PFSK-1 (cell line): ENCODE measurements around the gene CLIC6.

Experiments
- POLR2AphosphoS5 ChIP-seq: IDR thresholded peaks from 2 replicates; pipeline ENCODE4 v1.6.1; 2012; ENCODE audit warnings: low read depth, mild to moderate bottlenecking, control low read depth, low read length, moderate library complexity
- SIN3A ChIP-seq: IDR thresholded peaks from 2 replicates; pipeline ENCODE4 v1.6.1; 2012; ENCODE audit warnings: mild to moderate bottlenecking, low read length, moderate library complexity, borderline replicate concordance; ENCODE audit not compliant: insufficient read depth

DNA sequence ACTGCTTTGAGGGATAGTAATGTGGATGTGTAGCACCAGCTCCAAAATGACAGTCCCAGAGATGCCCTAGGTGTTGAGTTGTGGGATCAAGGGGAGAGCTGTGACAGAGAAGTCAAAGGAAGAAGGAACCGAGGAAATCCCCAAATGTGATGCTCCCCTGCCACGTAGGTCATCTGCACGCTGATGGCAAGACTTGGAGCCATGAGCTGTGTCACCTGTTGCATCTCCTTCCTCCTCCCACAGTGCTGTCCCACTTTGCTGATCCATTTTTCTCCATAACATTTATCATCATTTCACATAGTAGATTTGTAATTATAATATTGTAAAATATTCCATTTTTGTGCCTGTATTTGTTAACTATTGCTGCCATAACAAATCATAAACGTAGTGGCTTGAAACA lies 36.3 kb upstream of the CLIC6 start:
- TF ChIP-seq POLR2AphosphoS5 (no peak), SIN3A (no peak)
